Measurements from ENCODE around the gene SH3BP5.

DNA sequence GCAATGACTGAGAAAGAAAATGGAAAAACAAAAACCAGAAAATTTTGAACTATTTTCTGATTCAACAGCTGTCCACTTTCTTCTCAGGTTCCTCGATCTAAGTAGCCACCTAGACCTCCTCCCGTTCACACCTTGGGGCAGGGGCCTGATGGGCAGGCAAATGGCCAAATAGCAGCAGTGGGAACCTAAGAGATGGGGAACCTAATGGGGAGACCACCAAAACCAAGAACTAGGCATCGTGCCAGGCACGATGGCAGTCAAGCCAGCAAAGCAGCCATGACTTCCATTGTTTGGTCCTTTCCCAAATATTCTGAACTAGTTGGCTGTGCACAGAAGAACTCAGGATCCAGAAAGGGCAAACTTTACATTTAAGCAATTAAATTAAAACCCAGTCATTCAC, 69.3 kb downstream of the SH3BP5 start:
- TF ChIP-seq, protein P1, sequence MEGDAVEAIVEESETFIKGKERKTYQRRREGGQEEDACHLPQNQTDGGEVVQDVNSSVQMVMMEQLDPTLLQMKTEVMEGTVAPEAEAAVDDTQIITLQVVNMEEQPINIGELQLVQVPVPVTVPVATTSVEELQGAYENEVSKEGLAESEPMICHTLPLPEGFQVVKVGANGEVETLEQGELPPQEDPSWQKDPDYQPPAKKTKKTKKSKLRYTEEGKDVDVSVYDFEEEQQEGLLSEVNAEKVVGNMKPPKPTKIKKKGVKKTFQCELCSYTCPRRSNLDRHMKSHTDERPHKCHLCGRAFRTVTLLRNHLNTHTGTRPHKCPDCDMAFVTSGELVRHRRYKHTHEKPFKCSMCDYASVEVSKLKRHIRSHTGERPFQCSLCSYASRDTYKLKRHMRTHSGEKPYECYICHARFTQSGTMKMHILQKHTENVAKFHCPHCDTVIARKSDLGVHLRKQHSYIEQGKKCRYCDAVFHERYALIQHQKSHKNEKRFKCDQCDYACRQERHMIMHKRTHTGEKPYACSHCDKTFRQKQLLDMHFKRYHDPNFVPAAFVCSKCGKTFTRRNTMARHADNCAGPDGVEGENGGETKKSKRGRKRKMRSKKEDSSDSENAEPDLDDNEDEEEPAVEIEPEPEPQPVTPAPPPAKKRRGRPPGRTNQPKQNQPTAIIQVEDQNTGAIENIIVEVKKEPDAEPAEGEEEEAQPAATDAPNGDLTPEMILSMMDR (IDR thresholded peaks at IDR 0.05; ENCODE audit: low read depth, low read length) = no peak
- TF ChIP-seq EZH2phosphoT487 (IDR thresholded peaks at IDR 0.05; ENCODE audit: low read depth) = no peak
